ENCODE results near the gene GPX1.

- TF ChIP-seq CTCF (conservative IDR thresholded peaks at IDR 0.05; ENCODE audit: low read depth, low read length): no peak
- no peak for TF ChIP-seq EZH2 (IDR thresholded peaks at IDR 0.05; ENCODE audit: borderline replicate concordance, low read depth, low read length, poor library complexity, severe bottlenecking)
Measured at GRCh38 chr3:49346797-49347251, 11.3 kb downstream of the GPX1 start.
